H9 (cell line): ENCODE data around the gene CENPB. TPM values are rescaled to one million over a fixed set of nuclear protein-coding genes. Genes with fewer than 3 reads are reported as not detected.

Experiments
- DNase-seq: peaks from one replicate; pipeline ENCODE4 v3.0.0-alpha.2; 2017
- H2AFZ ChIP-seq: one replicate; pipeline ENCODE4 v1.6.1; 2013; ENCODE audit warnings: mild to moderate bottlenecking, low read length, control low read depth, moderate library complexity
- H2AK5ac ChIP-seq: 2 replicates; pipeline ENCODE4 v1.6.1; 2013; ENCODE audit warnings: low read length, control low read depth, mixed read lengths; ENCODE audit not compliant: insufficient read length
- H2BK120ac ChIP-seq: one replicate; pipeline ENCODE4 v1.6.1; 2013; ENCODE audit warnings: low read depth, mild to moderate bottlenecking, low read length, control low read depth, inconsistent platforms; ENCODE audit not compliant: poor library complexity, severe bottlenecking
- H2BK12ac ChIP-seq: 2 replicates; pipeline ENCODE4 v1.6.1; 2013; ENCODE audit warnings: low read length, control low read depth, mixed read lengths, low read depth; ENCODE audit not compliant: insufficient read length
- H2BK15ac ChIP-seq: 2 replicates; pipeline ENCODE4 v1.6.1; 2013; ENCODE audit warnings: low read depth, low read length, control low read depth
- H2BK20ac ChIP-seq: one replicate; pipeline ENCODE4 v1.6.1; 2013; ENCODE audit warnings: low read depth, mild to moderate bottlenecking, low read length, control low read depth, inconsistent platforms; ENCODE audit not compliant: poor library complexity, severe bottlenecking
- H2BK5ac ChIP-seq: 2 replicates; pipeline ENCODE4 v1.6.1; 2013; ENCODE audit warnings: low read length, control low read depth, mixed read lengths; ENCODE audit not compliant: insufficient read length
- H3K14ac ChIP-seq: 2 replicates; pipeline ENCODE4 v1.6.1; 2013; ENCODE audit warnings: low read length, control low read depth; ENCODE audit not compliant: insufficient read depth
- H3K18ac ChIP-seq: 2 replicates; pipeline ENCODE4 v1.6.1; 2013; ENCODE audit warnings: low read depth, mild to moderate bottlenecking, mixed read lengths, low read length, control low read depth; ENCODE audit not compliant: insufficient read length
- H3K23ac ChIP-seq: 2 replicates; pipeline ENCODE4 v1.6.1; 2013; ENCODE audit warnings: low read length, control low read depth, mixed read lengths, low read depth; ENCODE audit not compliant: insufficient read length
- H3K23me2 ChIP-seq: 2 replicates; pipeline ENCODE4 v1.6.1; 2013; ENCODE audit warnings: low read depth, mild to moderate bottlenecking, mixed read lengths, low read length, control low read depth; ENCODE audit not compliant: insufficient read length, poor library complexity, severe bottlenecking
- H3K27ac ChIP-seq: 2 replicates; pipeline ENCODE4 v1.5.1; 2013; ENCODE audit warnings: low read length, control low read depth, mixed read lengths, low read depth; ENCODE audit not compliant: insufficient read length
- H3K27me3 ChIP-seq: 2 replicates; pipeline ENCODE4 v1.6.1; 2013; ENCODE audit warnings: low read length, control low read depth, inconsistent platforms; ENCODE audit not compliant: insufficient read depth
- H3K4ac ChIP-seq: 2 replicates; pipeline ENCODE4 v1.6.1; 2013; ENCODE audit warnings: low read depth, mild to moderate bottlenecking, control low read depth, inconsistent platforms, low read length, moderate library complexity
- H3K4me1 ChIP-seq: 2 replicates; pipeline ENCODE4 v1.6.1; 2013; ENCODE audit warnings: low read length, control low read depth, inconsistent platforms; ENCODE audit not compliant: insufficient read depth
- H3K4me2 ChIP-seq: 2 replicates; pipeline ENCODE4 v1.6.1; 2013; ENCODE audit warnings: low read length, control low read depth, mixed read lengths; ENCODE audit not compliant: insufficient read length, insufficient read depth
- H3K56ac ChIP-seq: 2 replicates; pipeline ENCODE4 v1.6.1; 2013; ENCODE audit warnings: low read depth, mild to moderate bottlenecking, mixed read lengths, low read length, control low read depth; ENCODE audit not compliant: insufficient read length
- H3K79me1 ChIP-seq: 2 replicates; pipeline ENCODE4 v1.6.1; 2013; ENCODE audit warnings: low read depth, mild to moderate bottlenecking, moderate library complexity, low read length, control low read depth, inconsistent platforms; ENCODE audit not compliant: insufficient read depth, poor library complexity, severe bottlenecking
- H3K79me2 ChIP-seq: 2 replicates; pipeline ENCODE4 v1.6.1; 2013; ENCODE audit warnings: low read length, control low read depth, inconsistent platforms; ENCODE audit not compliant: insufficient read depth
- H3K9ac ChIP-seq: 2 replicates; pipeline ENCODE4 v1.6.1; 2013; ENCODE audit warnings: low read length, control low read depth, mixed read lengths; ENCODE audit not compliant: insufficient read length; ENCODE audit errors: extremely low read depth
- H3K9me3 ChIP-seq: one replicate; pipeline ENCODE4 v1.6.1; 2013; ENCODE audit warnings: low read depth, low read length, inconsistent platforms; ENCODE audit not compliant: control insufficient read depth
- H3T11ph ChIP-seq: one replicate; pipeline ENCODE4 v1.6.1; 2013; ENCODE audit warnings: mild to moderate bottlenecking, low read length, control low read depth, inconsistent platforms
- H4K20me1 ChIP-seq: one replicate; pipeline ENCODE4 v1.6.1; 2013; ENCODE audit not compliant: control insufficient read depth, insufficient read length, insufficient read depth
- H4K5ac ChIP-seq: 2 replicates; pipeline ENCODE4 v1.6.1; 2013; ENCODE audit warnings: low read depth, mild to moderate bottlenecking, mixed read lengths, low read length, control low read depth; ENCODE audit not compliant: insufficient read length
- H4K8ac ChIP-seq: replicated peaks from 2 replicates; pipeline ENCODE4 v1.6.1; 2013; ENCODE audit warnings: low read length, control low read depth, mixed read lengths, low read depth; ENCODE audit not compliant: insufficient read length
- H4K91ac ChIP-seq: 2 replicates; pipeline ENCODE4 v1.6.1; 2013; ENCODE audit warnings: low read depth, mild to moderate bottlenecking, moderate library complexity, mixed read lengths, low read length, control low read depth; ENCODE audit not compliant: insufficient read length
- H3K27ac Mint-ChIP-seq, 3 experiments: 2 replicates in 2 of 3; 3 replicates in 1 of 3; pipeline ENCODE4 v1.8.0; 2020 to 2021; ENCODE audit warnings: mixed read lengths in 3 of 3, mild to moderate bottlenecking in 1 of 3, moderate library complexity in 1 of 3
- H3K27me3 Mint-ChIP-seq: 2 replicates; pipeline ENCODE4 v1.8.0; 2021; ENCODE audit warnings: low read depth, mild to moderate bottlenecking, moderate library complexity, mixed read lengths
- H3K36me3 Mint-ChIP-seq, 3 experiments: 2 replicates in 2 of 3; 3 replicates in 1 of 3; pipeline ENCODE4 v1.8.0; 2020 to 2021; ENCODE audit warnings: low read depth in 3 of 3, mixed read lengths in 3 of 3; ENCODE audit not compliant: insufficient read depth in 1 of 3
- H3K4me1 Mint-ChIP-seq, 2 experiments: 2 replicates each; pipeline ENCODE4 v1.8.0; 2020; ENCODE audit warnings: mixed read lengths in 2 of 2
- H3K4me3 Mint-ChIP-seq, 2 experiments: 2 replicates in 1 of 2; 3 replicates in 1 of 2; pipeline ENCODE4 v1.8.0; 2020 to 2021; ENCODE audit warnings: mild to moderate bottlenecking in 2 of 2, mixed read lengths in 2 of 2, moderate library complexity in 1 of 2
- H3K9me3 Mint-ChIP-seq, 2 experiments: 2 replicates in 1 of 2; 3 replicates in 1 of 2; pipeline ENCODE4 v1.8.0; 2020; ENCODE audit warnings: mild to moderate bottlenecking in 2 of 2, mixed read lengths in 2 of 2, moderate library complexity in 1 of 2
- CTCF ChIP-seq: fragments of 200-600 bp; sonication (generic); conservative IDR thresholded peaks from 3 replicates; pipeline ENCODE4 v1.8.0; 2021; ENCODE audit warnings: antibody characterized with exemption, mild to moderate bottlenecking
- WGBS: extraction: QIAGEN DNeasy Blood & Tissue Kit; methylation state at CpG from one replicate; pipeline ENCODE4 v1.1.7; 2013; ENCODE audit warnings: missing lambda C conversion rate, low lambda C conversion rate, mixed read lengths; ENCODE audit not compliant: insufficient read length; ENCODE audit errors: extremely low coverage; 5-methylcytosine and 5-hydroxymethylcytosine counted together
- total RNA-seq: library from RNA; stranded (reverse); gene quantifications from 2 replicates; pipeline ENCODE4 v1.2.1, GENCODE V29; 2021

Gene CENPB
- total RNA-seq, 1 experiment from 2014 or later: 63.1 TPM

- WGBS: no CpG with 5 or more reads among the region's 8 CpGs
- Histone ChIP-seq H2AK5ac (no peak overlapping the region), H4K8ac (no peak overlapping the region), H2BK20ac (no peak overlapping the region), H2BK12ac (no peak overlapping the region), H3K9me3 (no peaks in the 10 kb centered on the region), H3K4me1 (no peaks in the 10 kb centered on the region; the same call in 1 of the 2 replicates), H3K23ac (no peak overlapping the region), H3K23me2 (peaks cover 14% of the 10 kb centered on the region), H2BK120ac (no peak overlapping the region), H2BK15ac (no peak overlapping the region), H3K27me3 (no peaks in the 10 kb centered on the region), H2AFZ (no peak overlapping the region), H3T11ph (no peak overlapping the region), H3K14ac (no peak overlapping the region), H3K4me2 (no peak overlapping the region), H4K20me1 (no peaks in the 10 kb centered on the region), H3K56ac (no peak overlapping the region), H3K4ac (no peak overlapping the region), H4K5ac (no peak overlapping the region), H3K9ac (no peak overlapping the region), H3K18ac (no peak overlapping the region), H3K27ac (no peak overlapping the region), H2BK5ac (no peak overlapping the region), H3K79me2 (no peaks in the 10 kb centered on the region), H3K79me1 (no peaks in the 10 kb centered on the region), H4K91ac (no peak overlapping the region)
- no peak for TF ChIP-seq CTCF
- Mint-ChIP-seq H3K36me3 (peaks cover 30 to 51% (median 46%) of the 10 kb centered on the region in 3 experiments), H3K27ac (no peak overlapping the region), H3K4me3 (no peak overlapping the region; a peak in 1 of 5 replicates), H3K27me3 (peaks cover 7% of the 10 kb centered on the region; the same call in 1 of the 2 replicates), H3K9me3 (no peaks in the 10 kb centered on the region), H3K4me1 (peaks cover 42 to 54% of the 10 kb centered on the region in 2 experiments)
- no peak for DNase-seq
Measured at GRCh38 chr20:3800878-3801260, 14.3 kb upstream of the CENPB start.
